Measurements from ENCODE around the gene MTERF1. TPM values are rescaled to one million over a fixed set of nuclear protein-coding genes. Genes with fewer than 3 reads are reported as not detected.
"Not testable (repeated sequence)": the region's sequence is repeated elsewhere in the genome, so short reads cannot be mapped to it uniquely, and the experiment has no call there.

Gene MTERF1
- total and polyA plus RNA-seq, 9 of the 15 experiments (the other 6 are each of a cell fraction or from before 2014, with no cell fraction given), result 15.7 to 49.2 (median 29.1) TPM

DNA sequence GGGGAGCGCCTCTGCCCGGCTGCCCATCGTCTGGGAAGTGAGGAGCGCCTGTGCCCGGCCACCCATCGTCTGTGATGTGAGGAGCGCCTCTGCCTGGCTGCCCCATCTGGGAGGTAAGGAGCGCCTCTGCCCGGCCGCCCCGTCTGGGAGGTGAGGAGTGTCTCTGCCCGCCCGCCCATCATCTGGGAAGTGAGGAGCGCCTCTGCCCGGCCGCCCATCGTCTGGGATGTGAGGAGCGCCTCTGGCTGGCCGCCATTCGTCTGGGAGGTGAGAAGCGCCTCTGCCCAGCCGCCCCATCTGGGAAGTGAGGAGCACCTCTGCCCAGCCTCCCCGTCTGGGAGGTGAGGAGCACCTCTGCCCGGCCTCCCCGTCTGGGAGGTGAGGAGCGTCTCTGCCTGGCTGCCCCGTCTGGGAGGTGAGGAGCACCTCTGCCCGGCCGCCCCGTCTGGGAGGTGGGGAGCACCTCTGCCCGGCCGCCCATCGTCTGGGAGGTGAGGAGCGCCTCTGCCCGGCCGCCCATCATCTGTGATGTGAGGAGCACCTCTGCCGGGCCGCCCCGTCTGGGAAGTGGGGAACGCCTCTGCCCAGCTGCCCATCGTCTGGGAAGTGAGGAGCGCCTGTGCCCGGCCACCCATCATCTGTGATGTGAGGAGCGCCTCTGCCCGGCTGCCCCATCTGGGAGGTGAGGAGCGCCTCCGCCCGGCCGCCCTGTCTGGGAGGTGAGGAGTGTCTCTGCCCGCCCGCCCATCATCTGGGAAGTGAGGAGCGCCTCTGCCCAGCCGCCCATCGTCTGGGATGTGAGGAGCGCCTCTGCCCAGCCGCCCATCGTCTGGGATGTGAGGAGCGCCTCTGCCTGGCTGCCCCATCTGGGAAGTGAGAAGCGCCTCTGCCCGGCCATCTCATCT is 8.0 kb upstream of the MTERF1 start:
- H3K9me1 ChIP-seq (ENCODE audit: control insufficient read depth, insufficient read depth, low read length); H3K27ac ChIP-seq (ENCODE audit: extremely low read depth, low read depth, low read length); DNase-seq (ENCODE audit: extremely low read depth in 1 of 4, low spot score in 3 of 4); H3K9me3 ChIP-seq (replicated peaks; ENCODE audit: control insufficient read depth, insufficient read depth, low read depth, low read length); POLR2A ChIA-PET; H3K4me1 ChIP-seq (replicated peaks in 1 of 2; ENCODE audit: control insufficient read depth in 2 of 2, insufficient read depth in 2 of 2, low read length in 2 of 2); H3K79me2 ChIP-seq (ENCODE audit: control insufficient read depth, insufficient read depth, low read length); in situ Hi-C loops (cut with MboI); H2AFZ ChIP-seq (ENCODE audit: low read depth, low read length); BruUV-seq (replicated peaks); H3K4me3 ChIP-seq; H3K9ac ChIP-seq (ENCODE audit: insufficient read depth in 1 of 2, low read depth in 2 of 2, low read length in 2 of 2); FAIRE-seq; H4K20me1 ChIP-seq (replicated peaks; ENCODE audit: control insufficient read depth, insufficient read depth, low read length); H3K4me2 ChIP-seq (ENCODE audit: insufficient read depth, low read length); H3K27me3 ChIP-seq (ENCODE audit: control insufficient read depth in 2 of 2, insufficient read depth in 2 of 2, low read length in 2 of 2); H3K36me3 ChIP-seq (ENCODE audit: control insufficient read depth, insufficient read depth, low read length); ATAC-seq: not testable (repeated sequence)
- CTCF ChIA-PET (ENCODE audit: low intra/inter-chr PET ratio), result interaction anchor here (1.2 kb wide), 1 partner anchor 124 kb away, joined by 3 read pairs; no protein-coding TSS in a partner anchor
- intact Hi-C loops (cut with micrococcal nuclease), result loop anchor here (10.0 kb wide), 2 partner anchors 356 to 1156 kb away; partner anchors contain the start of genes ANKIB1 and KRIT1
- 71% methylated on average over 42 of the region's 60 CpGs for WGBS (ENCODE audit: insufficient coverage, low coverage, missing lambda C conversion rate)

DNA sequence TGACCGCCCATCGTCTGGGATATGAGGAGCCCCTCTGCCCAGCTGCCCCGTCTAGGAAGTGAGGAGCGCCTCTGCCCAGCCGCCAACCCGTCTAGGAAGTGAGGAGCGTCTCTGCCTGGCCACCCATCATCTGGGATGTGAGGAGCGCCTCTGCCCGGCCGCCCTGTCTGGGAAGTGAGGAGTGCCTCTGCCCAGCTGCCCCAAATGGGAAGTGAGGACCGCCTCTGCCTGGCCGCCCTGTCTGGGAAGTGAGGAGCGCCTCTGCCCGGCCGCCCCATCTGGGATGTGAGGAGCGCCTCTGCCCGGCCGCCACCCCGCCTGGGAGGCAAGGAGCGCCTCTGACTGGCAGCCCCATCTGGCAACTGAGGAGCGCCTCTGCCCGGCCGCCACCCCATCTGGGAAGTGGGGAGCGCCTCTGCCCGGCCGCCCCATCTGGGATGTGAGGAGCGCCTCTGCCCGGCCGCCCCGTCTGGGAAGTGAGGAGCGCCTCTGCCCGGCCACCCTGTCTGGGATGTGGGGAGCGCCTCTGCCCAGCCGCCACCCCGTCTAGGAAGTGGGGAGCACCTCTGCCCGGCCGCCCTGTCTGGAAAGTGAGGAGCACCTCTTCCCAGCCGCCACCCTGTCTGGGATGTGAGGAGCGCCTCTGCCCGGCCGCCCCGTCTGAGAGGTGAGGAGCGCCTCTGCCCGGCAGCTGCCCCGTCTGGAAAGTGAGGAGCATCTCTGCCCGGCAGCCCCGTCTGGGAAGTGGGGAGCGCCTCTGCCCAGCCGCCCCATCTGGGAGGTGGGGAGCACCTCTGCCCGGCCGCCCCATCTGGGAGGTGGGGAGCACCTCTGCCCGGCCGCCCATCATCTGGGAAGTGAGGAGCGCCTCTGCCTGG is 7.1 kb upstream of the MTERF1 start:
- ATAC-seq; H3K36me3 ChIP-seq (ENCODE audit: control insufficient read depth, insufficient read depth, low read length); FAIRE-seq; H3K9ac ChIP-seq (ENCODE audit: insufficient read depth in 1 of 2, low read depth in 2 of 2, low read length in 2 of 2); DNase-seq (ENCODE audit: extremely low read depth in 1 of 4, low spot score in 3 of 4); H3K4me1 ChIP-seq (replicated peaks in 1 of 2; ENCODE audit: control insufficient read depth in 2 of 2, insufficient read depth in 2 of 2, low read length in 2 of 2); BruUV-seq (replicated peaks); in situ Hi-C loops (cut with MboI); H3K9me3 ChIP-seq (replicated peaks; ENCODE audit: control insufficient read depth, insufficient read depth, low read depth, low read length); H3K4me2 ChIP-seq (ENCODE audit: insufficient read depth, low read length); H3K4me3 ChIP-seq; H3K27me3 ChIP-seq (ENCODE audit: control insufficient read depth in 2 of 2, insufficient read depth in 2 of 2, low read length in 2 of 2); H3K27ac ChIP-seq (ENCODE audit: extremely low read depth, low read depth, low read length); H3K79me2 ChIP-seq (ENCODE audit: control insufficient read depth, insufficient read depth, low read length); H3K9me1 ChIP-seq (ENCODE audit: control insufficient read depth, insufficient read depth, low read length); H2AFZ ChIP-seq (ENCODE audit: low read depth, low read length); H4K20me1 ChIP-seq (replicated peaks; ENCODE audit: control insufficient read depth, insufficient read depth, low read length): not testable (repeated sequence)
- intact Hi-C loops (cut with micrococcal nuclease), result loop anchor here (10.0 kb wide), 2 partner anchors 357 to 1157 kb away; partner anchors contain the start of genes ANKIB1 and KRIT1
- POLR2A ChIA-PET, result interaction anchor here (0.6 kb wide), 1 partner anchor 27 kb away, joined by 3 read pairs; no protein-coding TSS in a partner anchor
- CTCF ChIA-PET (ENCODE audit: low intra/inter-chr PET ratio), result interaction anchor here (1.2 kb wide), 1 partner anchor 125 kb away, joined by 3 read pairs; no protein-coding TSS in a partner anchor
- WGBS (ENCODE audit: insufficient coverage, low coverage, missing lambda C conversion rate), result 79% methylated on average over 38 of the region's 54 CpGs

Measured in K562 (cell line).